Erythroblast (primary cell): ENCODE measurements around the gene TMEM131.

Experiments
- DNase-seq, 2 experiments: peaks; one replicate each; lab custom pipeline; 2025; lab: John Stamatoyannopoulos, UW
- GATA1 ChIP-seq: IDR thresholded peaks from 2 replicates; pipeline ENCODE4 v1.6.1; 2011; ENCODE audit warnings: low read depth, mild to moderate bottlenecking, control low read depth, low read length, moderate library complexity
- POLR2A ChIP-seq: IDR thresholded peaks from 2 replicates; pipeline ENCODE4 v1.6.1; 2011; ENCODE audit warnings: mild to moderate bottlenecking, low read length

TMEM131 gene

DNA sequence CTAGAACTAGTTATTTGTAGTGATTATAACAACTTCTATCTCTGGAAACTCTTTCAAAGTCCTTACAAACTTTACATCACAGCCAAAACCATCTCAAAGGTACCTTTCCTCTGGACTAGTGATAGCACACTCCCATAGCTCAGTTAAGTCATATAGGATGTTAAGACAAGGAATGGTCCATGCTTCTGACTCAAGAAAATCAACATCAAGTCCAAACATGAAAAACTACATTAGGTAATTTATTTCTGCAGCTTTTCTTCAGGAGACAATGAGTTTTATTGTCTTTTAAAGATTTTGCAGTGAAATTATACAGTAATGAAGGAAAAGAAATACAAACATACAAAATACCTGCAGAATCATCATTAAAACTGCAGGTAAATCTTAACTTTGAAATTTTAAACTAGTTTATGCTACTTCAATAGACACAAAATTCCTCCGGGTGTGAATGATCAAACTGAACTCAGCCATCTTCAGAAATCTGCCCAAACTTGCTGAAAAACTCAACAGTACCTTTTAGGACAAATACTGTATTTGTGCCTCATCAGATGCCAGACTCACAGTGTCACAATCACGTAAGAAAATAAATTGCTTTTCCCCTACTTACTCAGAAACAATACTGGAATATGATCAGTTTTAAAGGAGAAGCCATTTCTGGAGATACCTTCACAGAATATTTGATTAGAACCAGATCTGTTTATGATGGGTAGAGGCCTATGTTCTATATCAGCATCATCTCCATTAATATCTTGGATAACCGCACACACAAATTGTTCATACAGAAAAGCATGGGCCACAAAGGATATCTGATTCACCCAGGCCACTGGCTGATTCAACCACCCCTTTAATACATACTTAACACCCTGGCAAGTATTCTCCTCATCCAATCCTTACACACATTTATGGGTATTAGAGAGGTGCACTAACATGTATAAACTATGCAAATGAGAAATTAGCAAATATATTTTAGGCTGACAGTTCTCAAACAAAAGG lies 2.6 kb downstream of the TMEM131 start:
- no peak for DNase-seq
- TF ChIP-seq POLR2A (no peak), GATA1 (no peak)

DNA sequence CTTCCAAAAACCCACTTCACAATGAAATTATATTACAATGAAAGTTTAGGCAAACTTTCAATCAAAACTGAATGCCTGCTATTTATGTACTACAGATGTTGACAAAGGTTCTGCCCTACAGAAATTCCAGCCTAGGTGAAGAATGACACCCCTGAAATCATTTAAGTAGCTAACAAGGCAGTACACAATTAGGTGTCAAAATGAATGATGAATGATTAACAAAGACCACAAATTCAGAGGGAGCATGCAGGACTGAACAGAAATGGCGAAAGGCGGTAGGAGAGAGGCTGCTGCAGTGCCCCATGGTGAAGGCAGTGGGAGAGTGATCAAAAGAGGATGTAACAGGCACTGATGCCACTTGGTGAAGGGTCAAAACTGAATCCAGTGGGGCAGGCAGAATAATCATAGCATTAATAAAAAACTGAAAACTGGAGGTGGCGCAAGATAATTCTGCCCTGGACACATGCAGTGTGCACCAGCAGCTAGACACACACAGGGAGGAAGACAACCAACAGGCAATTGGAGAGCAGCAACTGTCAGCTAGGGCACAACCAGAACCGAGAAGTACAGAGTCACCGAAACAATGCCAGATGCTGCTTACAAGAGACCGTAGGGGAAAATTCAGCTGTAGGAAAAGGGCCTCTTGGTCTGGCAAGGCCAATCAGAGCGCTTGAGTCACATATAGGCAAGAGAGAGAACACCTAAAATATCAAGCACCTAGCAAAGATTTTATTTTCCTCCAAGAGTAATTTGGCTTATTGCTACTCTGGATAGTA lies 4.5 kb downstream of the TMEM131 start:
- TF ChIP-seq GATA1, result no peak
- TF ChIP-seq POLR2A, result no peak
- DNase-seq, result no peak

DNA sequence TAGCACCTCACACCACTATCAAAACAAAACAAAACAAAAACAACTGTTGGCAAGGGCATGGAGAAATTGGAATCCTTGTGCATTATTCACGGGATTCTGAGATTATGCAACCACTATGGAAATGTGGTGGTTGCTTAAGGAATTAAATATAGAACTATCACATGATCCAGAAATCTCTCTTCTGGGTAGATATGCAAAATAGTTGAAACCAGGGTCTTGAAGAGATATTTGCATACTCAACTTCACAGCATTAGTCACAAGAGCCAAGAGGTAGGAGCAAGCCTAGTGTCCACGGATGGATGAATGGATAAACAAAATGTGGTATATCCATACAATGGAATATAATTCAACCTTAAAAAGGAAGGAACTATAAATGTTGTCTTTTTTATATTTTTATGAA lies 7.0 kb downstream of the TMEM131 start:
- DNase-seq, result no peak
- TF ChIP-seq GATA1, result no peak
- TF ChIP-seq POLR2A, result no peak

DNA sequence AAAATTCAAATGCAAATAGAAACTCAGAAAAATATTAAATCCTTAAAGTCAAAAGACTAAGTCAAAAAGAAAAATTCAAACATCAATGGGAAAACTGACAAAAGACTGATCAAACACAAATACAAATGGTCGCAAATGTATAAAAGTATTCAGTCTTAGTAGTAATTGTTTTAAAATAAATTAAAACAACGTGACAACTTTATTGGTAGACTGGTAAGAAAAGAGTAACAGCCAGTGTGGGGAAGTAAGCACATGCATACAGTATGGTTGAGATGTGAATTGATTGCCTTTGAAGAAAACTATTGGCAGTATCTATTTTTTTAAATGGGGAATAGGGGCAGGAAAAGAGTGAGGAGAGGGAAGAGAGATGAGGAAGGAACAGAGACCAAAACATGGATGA lies 9.8 kb downstream of the TMEM131 start:
- no peak for DNase-seq
- TF ChIP-seq GATA1 (no peak), POLR2A (no peak)

DNA sequence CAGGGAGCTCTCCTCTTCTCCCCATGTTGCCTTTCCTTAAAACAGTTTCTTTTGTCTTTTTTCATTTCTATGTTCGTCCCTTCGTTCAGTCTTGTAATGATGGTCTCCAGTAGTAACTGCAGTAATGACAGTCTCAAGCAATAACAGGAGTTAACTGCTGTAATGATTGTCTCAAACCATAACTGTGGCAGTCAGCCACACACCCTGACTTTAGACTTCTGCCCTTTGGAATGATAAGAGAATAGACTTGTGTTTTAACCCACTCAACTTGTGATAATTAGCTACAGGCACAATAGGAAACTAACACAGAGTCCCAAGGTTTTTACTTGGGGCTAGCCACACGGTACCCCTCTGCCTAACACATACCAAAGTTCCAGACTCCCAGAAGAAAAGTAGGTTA lies 12.1 kb downstream of the TMEM131 start:
- peak; percentile 22 to 46 for DNase-seq
- TF ChIP-seq POLR2A (no peak), GATA1 (no peak)

DNA sequence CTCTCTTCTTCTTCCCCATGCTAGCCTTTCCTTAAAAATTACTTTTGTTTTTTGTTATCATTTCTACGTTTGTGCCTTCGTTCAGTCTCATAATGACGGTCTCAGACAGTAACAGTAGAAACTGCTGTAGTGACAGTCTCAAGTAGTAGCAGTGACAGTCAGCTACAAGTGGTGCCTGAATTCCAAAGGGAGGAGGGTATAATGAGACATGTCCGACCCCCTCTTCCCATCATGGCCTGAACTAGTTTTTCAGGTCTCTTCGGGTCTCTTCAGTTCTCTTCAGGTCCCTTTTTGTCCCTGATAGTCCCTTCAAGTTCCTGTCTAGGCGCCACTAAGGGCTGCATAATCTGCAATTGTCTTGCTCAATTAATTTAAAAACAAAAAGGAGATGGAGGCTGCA lies 12.6 kb downstream of the TMEM131 start:
- TF ChIP-seq GATA1 (no peak), POLR2A (no peak)
- no peak for DNase-seq

DNA sequence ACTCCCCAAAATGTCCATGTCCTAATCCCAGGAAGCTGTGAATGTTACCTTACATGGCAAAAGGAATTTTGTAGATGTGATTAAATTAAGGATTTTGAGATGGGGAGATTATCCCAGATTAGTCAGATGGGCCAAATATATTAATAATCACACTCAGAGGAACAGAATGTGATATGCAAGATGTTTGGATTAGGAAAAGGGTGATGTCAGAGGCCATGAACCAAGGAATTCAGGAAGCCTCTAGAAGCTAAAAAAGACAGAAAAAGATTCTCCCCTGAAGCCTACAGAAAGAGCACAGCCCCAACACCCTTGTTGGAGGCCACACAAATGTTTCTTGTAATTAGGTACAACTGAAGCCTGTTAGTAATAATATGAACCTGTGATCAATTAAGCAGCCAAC lies 13.1 kb downstream of the TMEM131 start:
- TF ChIP-seq GATA1, result no peak
- no peak for DNase-seq

DNA sequence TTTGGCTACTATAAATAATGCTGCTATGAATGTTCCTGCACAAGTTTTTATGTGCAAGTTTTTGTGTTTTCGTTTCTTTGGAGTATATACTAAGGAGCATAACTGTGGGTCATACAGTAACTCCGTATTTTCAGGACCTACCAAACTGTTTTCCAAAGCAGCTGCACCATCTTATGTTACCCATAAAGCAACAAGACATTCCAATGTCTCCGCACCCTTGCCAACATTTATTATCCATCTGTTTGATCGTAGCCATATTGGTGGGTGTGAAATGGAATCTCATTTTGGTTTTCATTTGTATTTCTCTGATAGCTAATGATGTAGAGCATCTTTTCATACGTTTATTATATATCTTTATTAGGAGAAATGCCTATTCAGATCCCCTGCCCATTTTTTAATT lies 13.8 kb downstream of the TMEM131 start:
- TF ChIP-seq GATA1, result no peak
- TF ChIP-seq POLR2A, result no peak
- no peak for DNase-seq

DNA sequence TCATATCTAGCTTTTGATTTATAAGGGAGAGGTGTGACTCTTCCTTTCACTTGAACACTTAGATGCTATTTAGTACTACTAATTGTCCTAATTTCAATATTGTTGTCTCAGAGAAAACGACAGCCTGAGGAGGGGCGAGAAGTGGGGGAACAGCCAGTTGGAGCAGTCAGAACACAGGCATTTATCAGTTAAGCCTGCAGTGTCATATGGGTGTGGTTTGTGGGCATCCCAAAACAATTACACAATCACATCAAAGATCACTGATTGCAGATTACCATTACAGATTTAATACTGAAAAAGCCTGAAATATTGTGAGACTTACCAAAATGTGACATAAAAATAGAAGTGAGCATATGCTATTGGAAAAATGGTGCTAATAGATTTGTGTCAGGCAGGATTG lies 15.8 kb downstream of the TMEM131 start:
- TF ChIP-seq POLR2A (no peak), GATA1 (no peak)
- no peak for DNase-seq

DNA sequence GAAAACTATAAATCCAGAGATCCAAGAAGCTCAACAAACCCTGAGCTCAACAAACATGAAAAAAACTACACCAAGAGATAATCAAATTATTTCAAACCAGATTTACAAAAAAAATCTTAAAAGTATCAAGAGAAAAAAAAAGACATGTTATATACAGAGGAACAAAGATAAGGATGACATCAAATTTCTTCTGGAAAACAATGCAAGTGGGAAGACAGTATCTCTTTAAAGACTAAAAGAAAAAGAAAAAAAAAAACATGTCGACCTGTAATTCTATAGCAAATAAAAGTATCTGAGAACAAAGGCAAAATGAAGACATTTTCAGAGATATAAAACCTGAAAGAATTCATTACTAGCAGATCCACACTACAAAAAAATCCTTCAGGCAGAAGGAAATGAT lies 21.3 kb downstream of the TMEM131 start:
- no peak for DNase-seq
- TF ChIP-seq GATA1, result no peak
- no peak for TF ChIP-seq POLR2A

DNA sequence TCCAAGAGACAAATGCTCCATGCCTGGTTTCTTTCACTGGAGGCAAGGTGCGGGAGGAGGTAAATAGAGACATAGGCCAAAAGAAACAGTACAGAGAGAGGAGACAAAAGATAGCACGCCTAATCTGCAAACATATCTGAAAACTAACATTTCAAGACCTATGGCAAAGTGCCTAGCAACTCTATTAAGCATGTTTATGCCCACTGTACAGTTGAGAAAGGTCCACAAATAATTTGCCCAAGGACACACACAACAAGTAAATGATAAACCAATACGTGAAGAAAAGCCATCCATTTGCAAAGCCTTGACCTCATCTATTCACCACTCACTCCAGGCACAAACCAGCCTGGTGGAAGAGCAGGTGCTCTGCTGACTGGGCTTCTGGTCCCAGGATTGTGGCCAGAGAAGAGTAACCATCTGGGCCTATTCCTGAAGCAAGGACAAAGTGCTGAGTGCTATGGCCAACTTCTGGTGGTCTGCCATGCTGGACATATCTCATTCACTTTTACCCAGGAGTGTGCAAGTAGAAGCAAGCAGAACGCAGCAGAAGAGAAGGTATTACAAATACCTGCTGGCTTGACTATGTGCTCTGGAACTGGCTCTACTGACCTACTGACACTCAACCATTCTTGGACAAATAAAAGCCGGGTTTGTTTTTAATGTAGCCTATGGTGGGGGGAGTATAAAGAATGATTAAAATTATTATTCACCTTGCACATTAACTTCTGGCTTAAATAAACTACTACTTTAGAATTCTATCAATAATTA lies 25.3 kb downstream of the TMEM131 start:
- TF ChIP-seq GATA1 (no peak), POLR2A (no peak)
- peak in 1 of 2 experiments; percentile 23 for DNase-seq

DNA sequence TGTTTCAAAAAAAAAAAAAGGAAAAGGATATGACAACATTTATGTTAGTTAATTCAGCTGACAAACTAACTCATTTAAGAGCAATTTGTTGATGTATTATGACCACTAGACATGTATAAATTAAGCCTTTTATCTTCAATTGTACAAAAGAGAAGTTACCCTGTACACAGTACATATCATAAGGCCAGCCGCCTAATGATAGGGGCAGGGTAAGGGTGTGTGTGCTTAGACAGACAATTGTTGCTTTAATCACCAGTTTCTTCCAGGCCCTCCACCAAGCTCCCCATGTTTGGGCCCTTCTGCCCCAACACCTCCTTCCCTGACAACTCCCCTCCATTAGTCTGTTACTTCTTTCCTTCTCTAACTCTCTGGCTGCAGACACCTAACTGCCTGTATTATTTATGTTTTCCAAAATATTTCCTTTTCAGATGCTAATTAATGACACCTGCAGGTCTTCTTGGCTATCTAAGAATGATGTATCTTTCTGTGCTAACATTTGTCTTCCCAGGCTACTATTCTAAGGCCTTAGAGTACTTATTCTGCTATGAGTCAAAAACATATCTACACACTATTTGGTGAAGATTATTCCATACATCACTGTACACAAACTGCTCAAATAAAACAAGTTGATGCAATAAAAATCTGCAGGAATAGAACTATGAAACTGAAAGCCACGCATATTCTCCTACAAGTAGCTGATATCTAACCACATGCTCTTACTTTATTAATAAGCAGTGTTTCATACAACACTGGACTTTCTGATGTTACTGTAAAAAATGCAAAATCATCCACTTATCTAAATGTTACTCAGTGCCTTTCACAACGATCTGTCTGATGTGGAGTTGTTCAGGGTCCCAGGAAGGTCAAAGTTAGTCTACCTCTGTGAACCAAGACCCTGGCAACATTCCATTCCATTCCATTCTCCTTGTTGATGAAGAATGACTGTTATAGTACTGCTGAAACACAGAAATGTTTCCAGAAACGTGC lies 26.4 kb downstream of the TMEM131 start:
- TF ChIP-seq GATA1 (no peak), POLR2A (no peak)
- DNase-seq, result peak; percentile 55 to 56
